GM10248 (cell line): ENCODE measurements around the gene GABBR2.

ENCODE experiments used
- CTCF ChIA-PET: fragments of 300-600 bp; sonication (Branson Sonifier 250); formaldehyde crosslinking; extraction: SDS; loops from one replicate; lab custom pipeline; 2021; ENCODE audit warnings: antibody characterized with exemption; lab: Yijun Ruan, JAX
- POLR2A ChIA-PET: fragments of 350-650 bp; sonication (Branson Sonifier 250); formaldehyde crosslinking; extraction: SDS; loops from one replicate; lab custom pipeline; 2020; ENCODE audit warnings: antibody characterized with exemption; lab: Yijun Ruan, JAX
- DNase-seq: peaks from one replicate; pipeline ENCODE4 v3.0.0; 2012; ENCODE audit errors: extremely low spot score
- TF ChIP-seq, protein P1 (sequence below): IDR thresholded peaks from 2 replicates; pipeline ENCODE4 v1.5.1; 2012; ENCODE audit warnings: mild to moderate bottlenecking, low read depth; ENCODE audit errors: extremely low read depth, missing control alignments, control extremely low read depth

GABBR2 gene

DNA sequence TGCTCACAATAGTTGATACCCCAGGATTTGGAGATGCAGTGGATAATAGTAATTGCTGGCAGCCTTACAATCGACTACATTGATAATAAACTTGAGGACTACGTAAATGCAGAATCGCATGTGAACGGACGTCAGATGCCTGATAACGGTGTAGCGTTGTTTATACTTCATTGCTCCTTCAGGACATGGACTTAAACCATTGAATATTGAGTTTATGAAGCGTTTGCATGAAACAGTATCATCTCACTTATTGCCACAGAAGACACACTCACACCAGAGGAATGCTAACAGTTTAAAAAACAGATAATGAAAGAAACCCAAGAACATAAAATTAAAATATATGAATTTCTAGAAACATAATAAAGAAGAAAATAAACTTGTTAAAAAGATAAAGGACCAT lies 101.6 kb downstream of the GABBR2 start:
- TF ChIP-seq, protein P1, sequence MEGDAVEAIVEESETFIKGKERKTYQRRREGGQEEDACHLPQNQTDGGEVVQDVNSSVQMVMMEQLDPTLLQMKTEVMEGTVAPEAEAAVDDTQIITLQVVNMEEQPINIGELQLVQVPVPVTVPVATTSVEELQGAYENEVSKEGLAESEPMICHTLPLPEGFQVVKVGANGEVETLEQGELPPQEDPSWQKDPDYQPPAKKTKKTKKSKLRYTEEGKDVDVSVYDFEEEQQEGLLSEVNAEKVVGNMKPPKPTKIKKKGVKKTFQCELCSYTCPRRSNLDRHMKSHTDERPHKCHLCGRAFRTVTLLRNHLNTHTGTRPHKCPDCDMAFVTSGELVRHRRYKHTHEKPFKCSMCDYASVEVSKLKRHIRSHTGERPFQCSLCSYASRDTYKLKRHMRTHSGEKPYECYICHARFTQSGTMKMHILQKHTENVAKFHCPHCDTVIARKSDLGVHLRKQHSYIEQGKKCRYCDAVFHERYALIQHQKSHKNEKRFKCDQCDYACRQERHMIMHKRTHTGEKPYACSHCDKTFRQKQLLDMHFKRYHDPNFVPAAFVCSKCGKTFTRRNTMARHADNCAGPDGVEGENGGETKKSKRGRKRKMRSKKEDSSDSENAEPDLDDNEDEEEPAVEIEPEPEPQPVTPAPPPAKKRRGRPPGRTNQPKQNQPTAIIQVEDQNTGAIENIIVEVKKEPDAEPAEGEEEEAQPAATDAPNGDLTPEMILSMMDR: no peak
- ChIA-PET CTCF (interaction anchor here (1.2 kb wide), 1 partner anchor 70 kb away, joined by 4 read pairs; no protein-coding TSS in a partner anchor), POLR2A (no interaction called here)
- no peak for DNase-seq

DNA sequence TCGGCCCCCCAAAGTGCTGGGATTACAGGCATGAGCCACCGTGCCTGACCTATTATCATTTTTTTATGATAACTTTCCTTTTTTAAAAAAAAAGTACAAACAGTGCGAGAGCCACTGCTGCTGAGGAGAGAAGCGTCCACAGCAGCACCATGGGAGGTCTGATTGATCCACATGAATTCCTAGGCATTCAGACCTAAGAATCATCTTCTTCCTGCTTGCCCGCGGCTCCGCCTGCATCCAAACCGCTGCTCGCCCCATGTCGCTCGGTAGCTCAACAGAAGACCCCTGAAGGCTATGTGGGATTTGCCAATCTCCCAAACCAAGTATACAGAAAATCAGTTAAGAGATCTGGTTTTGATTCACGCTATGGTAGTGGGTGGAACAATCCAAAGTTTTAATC lies 102.0 kb downstream of the GABBR2 start:
- TF ChIP-seq, protein P1: no peak
- POLR2A ChIA-PET: no interaction called here
- CTCF ChIA-PET: no interaction called here
- DNase-seq: no peak

DNA sequence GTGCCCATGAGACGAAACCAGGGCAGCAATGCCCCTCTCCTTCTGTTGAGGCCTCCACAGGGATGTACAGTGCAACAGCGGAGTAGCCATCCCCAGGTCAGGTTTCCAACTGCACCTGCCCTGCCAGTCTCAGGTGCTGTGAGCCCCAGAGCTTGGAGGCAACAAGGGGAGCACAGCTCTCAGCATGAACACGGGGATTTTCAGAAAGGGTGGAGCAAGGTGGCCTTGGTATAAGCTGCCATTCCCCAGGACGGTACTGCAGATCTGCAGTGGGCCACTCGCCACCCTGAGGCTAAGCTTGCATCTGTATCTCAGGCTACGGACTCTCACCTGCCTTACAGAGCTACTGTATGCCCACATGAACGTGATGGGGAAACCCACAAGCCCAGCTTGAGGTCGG lies 103.6 kb downstream of the GABBR2 start:
- TF ChIP-seq, protein P1: no peak
- no peak for DNase-seq
- ChIA-PET POLR2A (no interaction called here), CTCF (no interaction called here)

DNA sequence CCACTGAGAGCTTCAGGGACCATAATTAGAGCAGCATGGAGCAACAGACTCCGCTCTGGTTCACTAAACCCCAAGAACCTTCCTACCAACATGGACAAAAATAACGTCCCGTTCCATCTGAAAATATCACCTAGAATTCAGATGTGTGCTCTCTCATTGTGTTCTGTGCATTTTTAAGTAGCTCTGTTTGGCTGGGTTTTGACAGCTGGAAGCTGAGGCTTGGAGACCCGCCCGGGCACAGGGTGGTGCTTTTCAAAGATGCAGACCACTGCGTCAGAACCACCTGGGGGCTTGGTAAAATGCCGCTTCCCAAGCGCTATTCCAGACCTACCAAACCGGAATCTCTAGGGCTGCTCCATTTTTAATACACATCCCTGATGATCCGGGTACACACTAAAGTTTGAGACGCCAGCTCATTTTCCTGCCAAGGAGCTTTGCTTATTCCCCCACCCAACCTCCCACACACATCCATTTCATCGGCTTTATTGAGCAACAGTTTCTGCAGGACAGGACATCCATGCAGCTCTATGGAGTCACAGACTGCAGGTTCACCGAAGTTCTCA lies 104.8 kb downstream of the GABBR2 start:
- CTCF ChIA-PET: interaction anchor here (1.1 kb wide), 1 partner anchor 17 kb away, joined by 3 read pairs; no protein-coding TSS in a partner anchor
- POLR2A ChIA-PET: no interaction called here
- TF ChIP-seq, protein P1: no peak
- DNase-seq: no peak

DNA sequence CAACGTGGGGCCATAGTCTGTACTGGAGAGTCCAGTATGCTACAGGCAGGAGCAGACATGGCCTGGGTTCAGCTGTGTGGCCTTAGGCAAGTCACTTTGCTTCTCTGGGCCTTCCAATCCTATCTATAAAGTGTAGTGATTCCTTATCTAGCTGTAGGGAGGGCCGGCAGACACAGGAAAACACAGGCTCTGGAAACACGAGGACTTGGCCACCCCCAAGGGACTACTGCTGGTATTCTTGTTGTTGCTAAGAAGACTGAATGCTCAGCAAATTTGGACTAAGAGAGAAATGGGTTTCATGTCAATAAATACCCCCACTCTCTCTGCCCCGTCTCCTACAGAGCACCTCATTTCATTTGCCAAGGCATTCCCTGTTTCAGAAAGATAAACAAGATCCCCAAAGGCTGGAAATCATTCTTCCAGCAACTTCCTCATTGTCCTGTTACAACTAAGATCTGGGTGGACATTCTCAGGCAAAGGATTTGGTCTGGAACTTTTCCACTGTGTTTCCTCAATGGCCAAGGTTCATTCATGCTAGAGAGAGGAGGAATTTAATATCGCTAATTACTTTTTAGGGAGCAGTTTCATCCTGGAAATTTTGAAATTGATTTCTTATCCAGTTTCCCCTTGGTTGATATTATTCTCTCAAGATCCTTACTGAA lies 105.8 kb downstream of the GABBR2 start:
- TF ChIP-seq, protein P1: no peak
- DNase-seq: no peak
- ChIA-PET POLR2A (no interaction called here), CTCF (interaction anchor here (1.1 kb wide), 1 partner anchor 17 kb away, joined by 3 read pairs; no protein-coding TSS in a partner anchor)

DNA sequence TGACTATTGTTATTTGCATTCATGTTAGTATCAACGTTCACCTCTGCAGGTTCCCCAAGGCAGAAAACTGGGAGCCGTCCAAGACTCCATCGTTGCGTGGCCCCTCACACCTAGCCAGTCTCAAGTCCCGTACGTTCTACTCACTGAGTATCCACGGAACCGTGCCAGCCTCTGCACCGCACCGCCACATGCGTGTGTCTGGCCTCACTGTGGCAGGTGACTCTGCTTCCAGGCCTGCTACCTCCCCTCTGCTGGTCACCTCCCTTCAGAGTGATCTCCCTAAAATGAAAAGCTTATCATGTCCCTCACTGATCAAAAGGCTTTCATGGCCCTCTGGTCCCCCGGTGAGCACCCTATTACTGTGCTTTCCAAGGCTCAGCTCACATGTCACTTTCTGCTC lies 108.1 kb downstream of the GABBR2 start:
- TF ChIP-seq, protein P1: no peak
- POLR2A ChIA-PET: no interaction called here
- DNase-seq: no peak
- CTCF ChIA-PET: interaction anchor here (1.2 kb wide), 2 partner anchors 8 to 14 kb away, joined by 3 to 5 read pairs; no protein-coding TSS in a partner anchor
